HG03575 (cell line): ENCODE measurements around the gene FGGY.

Source experiments
- ATAC-seq: cut with Tn5 transposase; IDR thresholded peaks from one replicate; pipeline ENCODE4 v1.9.1; 2021; ENCODE audit not compliant: unreplicated experiment, insufficient number of reproducible peaks, low FRiP score; ENCODE audit errors: extremely low read depth

Gene FGGY

GRCh38 chr1:59422921-59423575 is 126.2 kb downstream of the FGGY start:
- no peak for ATAC-seq

- no peak for ATAC-seq
Observed at GRCh38 chr1:59427155-59427554, 130.3 kb downstream of the FGGY start.

- ATAC-seq = no peak
Observed at GRCh38 chr1:59427784-59428183, 130.9 kb downstream of the FGGY start.

- no peak for ATAC-seq
Observed at GRCh38 chr1:59428828-59429227, 131.9 kb downstream of the FGGY start.

- ATAC-seq = no peak
Observed at GRCh38 chr1:59429656-59430055, 132.8 kb downstream of the FGGY start.

- ATAC-seq = no peak
Observed at GRCh38 chr1:59431566-59432294, 134.8 kb downstream of the FGGY start.

- ATAC-seq = peak; percentile 90
Observed at GRCh38 chr1:59432531-59433439, 135.9 kb downstream of the FGGY start.

- ATAC-seq = no peak
Observed at GRCh38 chr1:59433440-59433813, 136.5 kb downstream of the FGGY start.

GRCh38 chr1:59434336-59434735 is 137.4 kb downstream of the FGGY start:
- no peak for ATAC-seq

- no peak for ATAC-seq
Observed at GRCh38 chr1:59436637-59437036, 139.7 kb downstream of the FGGY start.

GRCh38 chr1:59438058-59438560 is 141.2 kb downstream of the FGGY start:
- ATAC-seq = no peak

GRCh38 chr1:59442492-59442891 is 145.6 kb downstream of the FGGY start:
- ATAC-seq = no peak

GRCh38 chr1:59443310-59443709 is 146.4 kb downstream of the FGGY start:
- no peak for ATAC-seq

GRCh38 chr1:59444520-59444919 is 147.6 kb downstream of the FGGY start:
- no peak for ATAC-seq

GRCh38 chr1:59445040-59445439 is 148.1 kb downstream of the FGGY start:
- no peak for ATAC-seq

- no peak for ATAC-seq
Observed at GRCh38 chr1:59446257-59446901, 149.5 kb downstream of the FGGY start.

- ATAC-seq = no peak
Observed at GRCh38 chr1:59452026-59452425, 155.1 kb downstream of the FGGY start.

- ATAC-seq = no peak
Observed at GRCh38 chr1:59452559-59452958, 155.7 kb downstream of the FGGY start.

GRCh38 chr1:59453297-59453968 is 156.5 kb downstream of the FGGY start:
- ATAC-seq = no peak
